Endothelial cell of umbilical vein (primary cell): ENCODE results near the gene SPTBN5. TPM values are rescaled to one million over a fixed set of nuclear protein-coding genes. Genes with fewer than 3 reads are reported as not detected.

Experiments used
- BruUV-seq: library from RNA; stranded (reverse); fragments of 400-500 nt; replicated peaks from 2 replicates; lab custom pipeline; 2021; lab: Mats Ljungman, UMichigan
- CTCF ChIA-PET: fragments of 300-600, 350-600 bp; sonication (Branson Sonifier 250); formaldehyde crosslinking; loops from one replicate; lab custom pipeline; 2021; ENCODE audit warnings: antibody characterized with exemption, inconsistent platforms; lab: Charles Lee
- POLR2A ChIA-PET: fragments of 300-600, 350-600 bp; sonication (Branson Sonifier 250); formaldehyde crosslinking; loops from one replicate; lab custom pipeline; 2021; ENCODE audit warnings: antibody characterized with exemption, inconsistent platforms; lab: Charles Lee
- DNase-seq: peaks from one replicate; pipeline ENCODE4 v3.0.0-alpha.2; 2011; ENCODE audit warnings: low read depth, low spot score
- FAIRE-seq: peaks from 2 replicates; lab custom pipeline; 2011; peaks lifted over from hg19 to GRCh38; lab: Jason Lieb, UNC
- H2AFZ ChIP-seq: 2 replicates; pipeline ENCODE4 v1.6.0; 2012; ENCODE audit warnings: low read depth, low read length, control low read depth, inconsistent platforms
- H3K27ac ChIP-seq: 2 replicates; pipeline ENCODE4 v1.5.1; 2011; ENCODE audit warnings: low read depth, mild to moderate bottlenecking, control low read depth, low read length, moderate library complexity; ENCODE audit not compliant: insufficient read depth
- H3K27me3 ChIP-seq, 2 experiments: 2 replicates each; pipeline versions ENCODE4 v1.6.0 to v1.6.1; 2011; ENCODE audit warnings: low read length in 2 of 2, mixed read lengths in 1 of 2; ENCODE audit not compliant: control insufficient read depth in 2 of 2, insufficient read depth in 2 of 2
- H3K36me3 ChIP-seq, 2 experiments: 2 replicates in 1 of 2; 3 replicates in 1 of 2; pipeline ENCODE4 v1.5.1; 2011; ENCODE audit warnings: low read length in 2 of 2, mild to moderate bottlenecking in 1 of 2, moderate library complexity in 1 of 2; ENCODE audit not compliant: control insufficient read depth in 2 of 2, insufficient read depth in 2 of 2; ENCODE audit errors: extremely low read depth in 1 of 2
- H3K4me1 ChIP-seq: 3 replicates; pipeline ENCODE4 v1.5.1; 2011; ENCODE audit warnings: mild to moderate bottlenecking, low read length; ENCODE audit not compliant: control insufficient read depth, insufficient read depth; ENCODE audit errors: extremely low read depth
- H3K4me2 ChIP-seq: 2 replicates; pipeline ENCODE4 v1.6.1; 2011; ENCODE audit warnings: low read length, control low read depth, mixed read lengths; ENCODE audit not compliant: insufficient read depth
- H3K4me3 ChIP-seq, 3 experiments: fragments of 200-600 bp in 1 of 3; sonication (generic), shearing (Covaris generic) in 1 of 3; replicated peaks in 1 of 3; 2 replicates each; pipeline ENCODE4 v1.5.1; 2011 to 2016; ENCODE audit warnings: control low read depth in 3 of 3, low read length in 3 of 3, mild to moderate bottlenecking in 2 of 3, inconsistent platforms in 1 of 3, low read depth in 1 of 3, moderate library complexity in 1 of 3; ENCODE audit not compliant: insufficient read depth in 1 of 3
- H3K79me2 ChIP-seq: 2 replicates; pipeline ENCODE4 v1.6.0; 2012; ENCODE audit warnings: low read length, inconsistent platforms; ENCODE audit not compliant: control insufficient read depth, insufficient read depth
- H3K9ac ChIP-seq: replicated peaks from 2 replicates; pipeline ENCODE3; 2011; ENCODE audit warnings: low read length, control low read depth; ENCODE audit not compliant: insufficient read depth; ENCODE audit errors: extremely low read depth
- H3K9me1 ChIP-seq: replicated peaks from 3 replicates; pipeline ENCODE4 v1.6.0; 2011; ENCODE audit warnings: mild to moderate bottlenecking, low read length; ENCODE audit not compliant: control insufficient read depth, insufficient read depth; ENCODE audit errors: extremely low read depth
- H3K9me3 ChIP-seq: replicated peaks from 2 replicates; pipeline ENCODE4 v1.5.1; 2012; ENCODE audit warnings: low read length, inconsistent platforms; ENCODE audit not compliant: control insufficient read depth, insufficient read depth
- H4K20me1 ChIP-seq: replicated peaks from 2 replicates; pipeline ENCODE3; 2011; ENCODE audit warnings: mild to moderate bottlenecking, low read length; ENCODE audit not compliant: control insufficient read depth, insufficient read depth; ENCODE audit errors: extremely low read depth
- CTCF ChIP-seq, 2 donors: IDR thresholded peaks; 1 replicate in 1 of 2; 2 replicates in 1 of 2; pipeline ENCODE4 v1.5.1; 2011; ENCODE audit warnings: low read length in 2 of 2, mild to moderate bottlenecking in 2 of 2, moderate library complexity in 2 of 2, control low read depth in 1 of 2, inconsistent platforms in 1 of 2, low read depth in 1 of 2; ENCODE audit not compliant: insufficient read depth in 1 of 2; ENCODE audit errors: extremely low read depth in 1 of 2
- EZH2 ChIP-seq: IDR thresholded peaks from 2 replicates; pipeline ENCODE4 v1.6.1; 2012; ENCODE audit warnings: borderline replicate concordance, low read depth, mild to moderate bottlenecking, moderate library complexity, low read length, inconsistent platforms; ENCODE audit not compliant: severe bottlenecking
- FOS ChIP-seq: IDR thresholded peaks from 2 replicates; pipeline ENCODE4 v1.6.1; 2011; ENCODE audit warnings: mild to moderate bottlenecking, low read length, moderate library complexity, borderline replicate concordance; ENCODE audit not compliant: insufficient read depth
- GATA2 ChIP-seq: IDR thresholded peaks from 2 replicates; pipeline ENCODE4 v1.7.0; 2011; ENCODE audit warnings: low read depth, mild to moderate bottlenecking, moderate library complexity, mixed read lengths, low read length; ENCODE audit not compliant: insufficient read length, insufficient read depth
- JUN ChIP-seq: IDR thresholded peaks from 2 replicates; pipeline ENCODE4 v1.6.1; 2011; ENCODE audit warnings: borderline replicate concordance, low read depth; ENCODE audit not compliant: insufficient read length, insufficient read depth
- MAX ChIP-seq: IDR thresholded peaks from 2 replicates; pipeline ENCODE4 v1.6.1; 2011; ENCODE audit not compliant: insufficient read depth, insufficient read length
- MYC ChIP-seq: IDR thresholded peaks from one replicate; pipeline ENCODE4 v1.6.1; 2011; ENCODE audit warnings: mild to moderate bottlenecking, low read depth, low read length
- POLR2A ChIP-seq: IDR thresholded peaks from 2 replicates; pipeline ENCODE4 v1.6.1; 2012; ENCODE audit warnings: low read depth, mild to moderate bottlenecking, control low read depth, low read length
- POLR2AphosphoS5 ChIP-seq: IDR thresholded peaks from 2 replicates; pipeline ENCODE4 v1.6.1; 2012; ENCODE audit warnings: low read depth, mild to moderate bottlenecking, control low read depth, low read length, moderate library complexity; ENCODE audit not compliant: insufficient read depth
- dilution Hi-C: fragments of 300-500 bp; cut with MboI; formaldehyde crosslinking; loops from one replicate; pipeline ENCODE4 v1.15.0; 2019; ENCODE audit warnings: low sequenced_read_pairs; ENCODE audit not compliant: extremely low pct_ligation_motif_present
- intact Hi-C: fragments of 100-400 bp; cut with micrococcal nuclease; formaldehyde crosslinking; loops from one replicate; pipeline ENCODE4 v1.10.0; 2022
- polyA plus RNA-seq, 4 experiments: library from polyadenylated mRNA; depleted of rRNA in 3 of 4; stranded (reverse) in 3 of 4; unstranded in 1 of 4; fragments of >200 nt; gene quantifications; 2 replicates each; pipeline versions ENCODE4 v1.2.1 to v1.2.3, GENCODE V29; 2011 to 2012; ENCODE audit warnings: missing spikeins in 1 of 4
- total RNA-seq: library from RNA; stranded (reverse); gene quantifications from 2 replicates; pipeline ENCODE4 v1.2.3, GENCODE V29; 2021

Gene SPTBN5
- total and polyA plus RNA-seq, 2 donors (not counting 3 experiments of a cell fraction or from before 2014, with no cell fraction given) = 12.0 to 19.0 TPM

GRCh38 chr15:41854443-41854842 lies 39.4 kb downstream of the SPTBN5 start:
- Histone ChIP-seq H3K9me3 (no peaks in the 10 kb centered on the region), H4K20me1 (no peaks in the 10 kb centered on the region), H3K79me2 (no peaks in the 10 kb centered on the region), H3K36me3 (peaks cover 6 to 36% of the 10 kb centered on the region in 2 experiments), H3K27ac (no peak overlapping the region), H3K4me2 (no peak overlapping the region), H3K9ac (no peak overlapping the region), H3K27me3 (no peaks in the 10 kb centered on the region), H2AFZ (no peak overlapping the region), H3K9me1 (no peaks in the 10 kb centered on the region), H3K4me1 (no peaks in the 10 kb centered on the region), H3K4me3 (no peak overlapping the region)
- no TSS peak for BruUV-seq
- FAIRE-seq (no peak), DNase-seq (no peak)
- ChIA-PET POLR2A (no interaction called here), CTCF (no interaction called here)
- intact Hi-C loops = no loop called here
- dilution Hi-C loops = no loop called here
- TF ChIP-seq EZH2 = no peak
- TF ChIP-seq POLR2AphosphoS5 = no peak
- no peak for TF ChIP-seq CTCF (IDR thresholded peaks at IDR 0.05; ENCODE audit: extremely low read depth in 1 of 2, insufficient read depth in 1 of 2, low read depth in 1 of 2, low read length in 2 of 2)
- TF ChIP-seq POLR2A = no peak
- no peak for TF ChIP-seq JUN
- no peak for TF ChIP-seq GATA2
- TF ChIP-seq MYC = no peak
- TF ChIP-seq MAX = no peak
- TF ChIP-seq FOS = no peak
